Bone marrow (tissue), 2 donors: Measurements from ENCODE around the gene PTH2.

ENCODE experiments used
- DNase-seq, 2 donors: peaks; one replicate each; lab custom pipeline; 2025; lab: John Stamatoyannopoulos, UW

Gene PTH2

GRCh38 chr19:49409441-49410029 is 13.7 kb downstream of the PTH2 start:
- DNase-seq: no peak

DNA sequence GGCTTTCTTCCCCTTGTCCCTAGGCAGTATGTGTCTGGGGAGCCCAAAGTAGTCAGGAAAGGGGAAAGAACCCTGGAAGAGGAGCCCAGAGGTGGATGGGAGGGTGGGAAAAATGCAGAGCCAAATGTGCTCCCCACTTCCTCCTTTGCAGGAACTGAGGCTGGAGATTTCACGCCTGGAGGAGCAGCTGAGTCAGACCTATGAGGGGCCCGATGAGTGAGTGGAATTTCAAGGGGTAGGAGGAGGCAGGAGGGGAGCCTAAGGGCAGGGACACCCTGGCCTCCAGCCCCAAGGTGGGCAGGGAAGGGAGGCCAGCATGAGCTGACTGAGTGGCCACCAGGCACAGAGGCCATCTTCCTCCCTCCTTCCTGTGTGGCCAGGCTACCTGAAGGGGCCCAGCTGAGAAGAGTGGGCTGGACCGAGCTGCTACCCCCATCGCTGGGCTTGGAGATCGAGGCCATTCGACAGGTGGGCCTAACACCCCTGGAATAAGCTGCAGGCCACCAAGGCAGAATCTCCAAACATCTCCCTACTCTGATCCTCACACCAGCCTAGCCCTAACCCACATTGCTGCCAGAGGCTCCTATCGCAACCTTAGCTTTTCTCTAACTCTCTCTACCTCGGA is 14.3 kb downstream of the PTH2 start:
- no peak for DNase-seq

- no peak for DNase-seq
These were observed 15.7 kb downstream of the PTH2 start for GRCh38 chr19:49407482-49408015.

DNA sequence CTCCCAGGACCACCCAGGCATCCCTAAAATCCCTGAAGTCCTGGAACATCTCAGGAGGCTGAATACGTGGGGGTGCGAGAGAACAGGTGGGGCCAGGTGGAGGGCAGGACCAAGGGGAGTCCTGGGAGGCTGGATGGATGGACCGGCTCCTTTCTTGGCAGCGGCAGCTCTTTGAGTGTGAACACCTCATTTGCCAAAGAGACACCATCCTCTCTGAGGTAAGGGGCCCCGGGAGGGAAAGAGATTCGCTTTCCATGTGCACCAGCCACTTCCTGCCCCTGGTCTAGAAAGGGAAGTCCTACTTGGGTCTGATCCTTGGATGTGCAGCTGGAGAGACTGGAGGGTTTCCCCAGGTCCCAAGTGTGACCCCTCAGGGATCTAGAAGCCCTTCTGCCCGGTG is 16.2 kb downstream of the PTH2 start:
- no peak for DNase-seq

DNA sequence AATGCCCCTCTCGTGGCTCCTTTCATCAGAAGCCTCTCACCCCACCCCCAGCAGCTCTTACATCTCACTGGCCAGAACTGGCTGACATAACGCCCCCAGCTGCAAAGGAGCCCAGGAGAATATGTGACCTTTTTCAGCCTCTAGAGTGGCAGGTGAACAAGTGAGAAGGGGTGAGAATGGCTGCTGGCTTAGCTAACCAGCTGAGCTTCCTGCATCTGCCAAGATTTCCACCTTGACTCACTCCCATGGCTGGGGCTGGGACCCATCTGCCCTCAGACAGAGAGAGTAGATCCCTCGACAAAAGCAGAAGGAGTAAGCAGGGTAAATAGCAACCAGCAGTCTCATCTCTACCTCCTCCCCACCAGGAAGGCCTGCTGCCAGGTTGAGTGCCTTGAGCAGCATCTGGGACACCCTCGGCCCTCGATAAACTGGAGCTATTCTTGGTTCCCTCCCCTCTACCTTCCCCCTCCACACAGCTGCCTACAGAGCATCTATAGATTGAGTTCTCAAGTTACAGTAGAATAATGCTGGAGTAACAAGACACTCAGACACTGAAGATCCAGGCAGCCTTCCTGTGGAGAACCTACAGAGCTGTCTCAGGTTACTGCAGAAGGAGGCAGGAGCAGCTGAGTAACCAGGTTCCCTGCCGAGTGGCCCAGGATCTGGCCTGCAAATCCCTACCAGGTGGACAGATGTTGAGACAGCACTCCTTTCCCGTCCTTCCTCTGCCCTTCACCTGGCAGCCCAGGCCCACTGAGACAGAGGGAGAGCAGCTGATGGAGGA is 19.6 kb downstream of the PTH2 start:
- DNase-seq: no peak

GRCh38 chr19:49400029-49400428 is 23.2 kb downstream of the PTH2 start:
- no peak for DNase-seq

DNA sequence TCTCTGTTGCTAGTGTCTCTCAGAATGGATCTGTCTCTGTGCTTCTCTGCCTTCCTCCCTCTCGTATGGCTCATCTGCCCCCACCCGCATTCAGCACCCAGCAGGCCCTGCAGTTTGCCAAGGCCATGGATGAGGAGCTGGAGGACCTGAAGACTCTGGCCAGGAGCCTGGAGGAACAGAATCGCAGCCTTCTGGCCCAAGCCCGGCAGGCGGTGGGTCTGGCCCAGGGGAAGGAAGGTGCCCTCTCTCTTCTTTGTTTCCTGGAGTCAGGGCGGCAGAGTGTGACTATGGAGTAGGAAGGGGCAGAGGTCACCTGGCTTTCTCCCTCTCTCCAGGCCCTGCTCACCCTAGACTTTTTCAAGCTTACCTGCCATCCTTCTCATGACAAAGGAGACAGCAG is 24.3 kb downstream of the PTH2 start:
- DNase-seq: no peak

GRCh38 chr19:49398001-49398615 is 25.1 kb downstream of the PTH2 start:
- DNase-seq: no peak

- DNase-seq: no peak
These were observed 26.3 kb downstream of the PTH2 start for GRCh38 chr19:49396738-49397505.

GRCh38 chr19:49395581-49396407 is 27.4 kb downstream of the PTH2 start:
- no peak for DNase-seq

DNA sequence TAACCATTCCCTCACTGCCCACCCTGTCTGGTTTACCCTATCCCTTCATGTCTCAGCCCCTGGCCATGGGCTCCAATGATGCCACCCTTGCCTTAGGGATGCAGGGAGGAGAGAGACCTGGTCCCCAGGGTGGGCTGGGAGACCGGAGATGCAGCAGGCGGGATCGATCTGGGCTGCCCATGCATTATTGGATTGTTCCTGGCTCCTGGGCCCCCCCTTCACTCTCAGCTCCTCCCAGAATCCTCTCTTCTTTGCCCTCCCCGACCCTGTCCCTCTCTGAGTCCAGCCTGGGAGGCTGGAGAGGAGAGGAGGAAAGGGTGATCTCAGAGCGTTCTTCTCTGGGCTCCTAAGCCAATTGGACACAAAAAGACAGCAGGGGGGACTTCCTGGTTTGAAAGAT is 29.4 kb downstream of the PTH2 start:
- DNase-seq: no peak

DNA sequence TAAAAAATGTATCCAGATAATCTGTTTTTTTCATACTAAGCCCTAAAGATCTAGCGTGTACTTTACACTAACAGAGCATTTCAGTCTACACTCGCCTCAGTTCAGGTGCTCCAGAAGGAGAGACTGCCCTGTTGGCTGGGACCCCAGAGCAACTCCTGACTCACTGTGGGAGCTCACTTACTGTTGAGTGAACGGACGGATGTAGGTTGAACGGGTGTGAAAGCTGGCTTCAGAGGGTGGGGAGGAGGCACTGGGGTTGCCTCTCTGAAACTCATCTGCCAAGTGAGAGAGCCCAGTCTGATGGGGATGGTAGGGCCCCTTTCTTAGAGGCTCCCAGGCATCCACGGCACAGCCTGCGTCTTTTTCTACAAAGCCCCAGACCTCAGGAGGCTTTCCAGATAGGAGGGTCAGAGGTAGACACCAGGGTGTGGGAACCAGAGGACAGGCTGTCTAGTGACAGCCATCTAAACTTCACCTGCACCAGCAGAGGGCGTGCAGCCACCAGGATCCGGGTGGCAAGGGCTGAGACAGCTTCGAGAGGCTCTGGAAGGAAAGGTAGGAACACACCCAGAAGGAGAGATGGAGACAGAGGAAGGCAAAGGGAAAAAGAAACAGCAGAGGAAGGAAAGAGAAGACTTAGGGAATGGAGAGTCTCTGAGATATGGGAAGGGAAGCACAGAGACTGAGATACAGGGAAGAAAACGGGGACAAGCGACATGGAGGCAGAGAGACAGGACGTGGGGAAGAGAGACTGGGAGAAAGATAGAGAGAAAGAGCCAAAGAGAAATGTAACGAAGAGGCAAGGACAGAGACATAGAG is 31.5 kb downstream of the PTH2 start:
- DNase-seq: peak; percentile 41 to 59

- DNase-seq: no peak
These were observed 32.3 kb downstream of the PTH2 start for GRCh38 chr19:49390929-49391359.

- DNase-seq: no peak
These were observed 32.9 kb downstream of the PTH2 start for GRCh38 chr19:49390131-49390928.

DNA sequence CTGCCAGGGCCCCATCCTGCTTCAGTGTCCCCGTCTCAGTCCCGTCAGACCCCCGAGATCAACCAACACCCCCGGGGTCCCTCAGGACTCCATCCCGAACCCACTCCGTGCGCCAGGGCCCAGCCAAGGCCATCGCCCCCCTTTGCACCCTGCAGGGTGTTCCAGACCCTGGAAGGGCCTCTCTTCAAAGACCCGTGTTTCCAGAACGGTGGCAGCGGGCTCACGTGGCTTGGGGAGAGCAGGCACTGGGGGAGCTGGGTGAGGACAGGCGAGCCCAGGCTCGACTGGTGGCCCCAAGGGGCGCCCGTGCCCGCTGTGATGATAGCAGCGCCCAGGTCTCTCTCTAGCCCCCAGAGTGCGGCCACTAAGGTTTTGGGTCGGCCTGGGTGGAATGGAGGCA is 33.8 kb downstream of the PTH2 start:
- DNase-seq: no peak

DNA sequence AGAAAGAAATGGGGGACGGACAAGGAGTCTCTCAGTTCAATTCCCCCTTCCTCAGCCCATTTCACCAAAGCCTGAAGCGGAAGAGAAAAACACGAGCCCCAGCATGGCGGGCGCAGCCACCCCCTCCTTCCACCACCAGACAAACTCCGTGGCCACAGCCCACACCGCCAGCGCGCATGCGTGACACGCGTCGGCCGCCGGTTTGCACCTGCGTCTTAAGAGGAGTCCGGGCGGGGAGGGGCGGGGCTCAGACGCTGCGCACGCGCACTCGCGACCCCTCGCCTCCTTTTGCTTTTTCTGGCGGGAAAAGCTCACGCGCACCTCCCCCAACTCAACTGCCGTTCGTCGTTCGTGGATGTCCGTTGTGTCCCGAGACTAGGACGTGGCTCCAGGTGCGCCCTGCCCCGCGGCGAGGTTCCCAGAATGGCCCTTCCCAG is 35.3 kb downstream of the PTH2 start, which contains the start of gene KASH5:
Gene KASH5, plus strand, starts transcription at position 314 of the 437 bp plus-strand sequence. CDS start 2,635 bp downstream, outside the sequence.
- DNase-seq: no peak

- DNase-seq: no peak
These were observed 39.6 kb downstream of the PTH2 start for GRCh38 chr19:49383599-49383998.

- DNase-seq: no peak
These were observed 40.6 kb downstream of the PTH2 start for GRCh38 chr19:49382639-49383038.

DNA sequence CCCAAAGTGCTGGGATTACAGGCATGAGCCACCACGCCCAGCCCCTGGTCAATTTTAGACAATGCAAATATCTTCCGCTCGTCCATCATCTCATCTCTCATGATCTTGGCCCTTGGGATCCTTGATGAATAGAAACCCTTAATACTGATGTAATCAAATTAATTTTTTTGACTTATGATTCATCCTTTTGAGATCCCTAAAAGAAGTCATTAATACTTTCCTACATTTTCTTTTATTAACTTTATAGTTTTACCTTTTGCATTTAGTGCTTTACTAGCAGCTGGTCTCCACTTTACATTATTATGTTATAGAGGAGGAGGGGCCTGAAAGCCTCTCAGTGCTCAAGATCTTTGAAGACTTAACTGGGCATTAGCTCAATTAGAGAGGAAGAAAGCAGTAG is 42.9 kb downstream of the PTH2 start:
- no peak for DNase-seq
